ENCODE data around the gene PAX2.

The PAX2 gene

DNA sequence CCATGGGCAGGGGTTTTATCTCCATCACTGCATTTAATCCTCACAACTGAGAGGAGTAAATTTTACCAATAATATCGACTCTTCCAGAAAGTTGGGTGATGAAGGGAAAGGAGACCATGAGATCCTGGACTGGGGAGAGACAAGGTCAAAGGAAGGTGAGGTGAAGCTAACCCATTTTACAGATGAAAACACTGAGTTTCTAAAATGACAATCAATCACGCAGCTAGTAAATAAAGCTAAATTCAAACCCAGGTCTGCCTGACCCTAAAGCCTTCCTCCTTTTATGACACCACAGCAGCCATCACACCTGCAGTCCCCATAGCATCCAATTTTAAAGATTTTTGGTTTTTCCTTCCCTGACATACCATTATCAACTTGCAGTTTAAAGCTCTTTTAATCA, 103.4 kb downstream of the PAX2 start:
- no peak for DNase-seq (ENCODE audit: low spot score)

DNA sequence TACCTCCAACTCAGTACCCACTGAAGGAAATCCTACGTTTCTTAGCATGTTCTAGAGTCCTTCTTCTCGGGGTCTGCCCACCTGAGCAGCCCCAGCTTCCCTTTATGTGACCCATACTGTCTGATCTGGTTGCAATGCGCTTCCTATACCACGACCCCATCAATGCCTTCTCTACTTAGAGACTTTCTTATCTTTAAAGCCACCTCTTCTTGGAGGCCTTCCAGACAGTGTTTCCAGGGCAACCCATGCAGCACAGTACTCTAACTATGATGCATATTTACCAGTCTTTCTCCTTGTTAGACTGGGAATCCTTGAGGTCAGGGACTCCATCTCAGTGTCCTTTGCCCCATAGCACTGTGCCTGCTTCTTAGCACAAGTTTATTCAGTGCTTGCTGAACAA, 112.9 kb downstream of the PAX2 start:
- DNase-seq (ENCODE audit: low spot score) = no peak

DNA sequence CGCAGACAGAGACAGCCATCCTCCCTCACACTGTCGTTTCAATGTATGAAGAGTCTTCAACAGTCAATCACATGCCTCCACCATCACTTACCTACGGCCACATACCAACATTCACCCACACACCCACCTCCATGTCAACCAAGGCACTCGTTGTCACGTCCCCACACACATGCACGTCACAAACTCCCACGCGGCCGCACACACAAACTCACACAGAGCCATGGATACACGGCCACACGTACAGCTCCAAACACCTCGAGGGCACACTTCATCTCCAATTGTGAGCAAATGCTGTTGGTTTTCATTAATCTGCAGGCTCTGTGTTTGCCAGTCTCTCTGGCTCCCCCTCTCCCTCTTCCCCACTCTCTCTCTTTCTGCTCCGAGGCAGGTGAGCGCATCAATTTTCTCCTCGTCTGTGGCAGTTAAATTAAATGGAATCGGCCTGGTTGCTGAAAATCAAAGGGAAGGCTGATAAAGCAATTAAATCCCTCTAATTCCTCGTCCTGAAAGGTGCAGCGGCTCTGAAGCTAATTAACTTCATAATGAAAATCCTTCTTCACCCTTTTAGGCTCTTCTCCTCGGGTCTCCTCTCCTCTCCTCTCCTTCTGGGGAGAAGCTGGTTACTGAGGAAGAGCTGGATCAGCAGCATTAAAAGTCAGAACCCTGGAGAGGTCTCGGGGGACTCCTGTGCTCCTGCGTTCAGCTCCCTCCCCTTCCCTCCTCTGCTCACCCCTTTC, 113.5 kb downstream of the PAX2 start:
- peak; percentile 41 for DNase-seq (ENCODE audit: low spot score)

DNA sequence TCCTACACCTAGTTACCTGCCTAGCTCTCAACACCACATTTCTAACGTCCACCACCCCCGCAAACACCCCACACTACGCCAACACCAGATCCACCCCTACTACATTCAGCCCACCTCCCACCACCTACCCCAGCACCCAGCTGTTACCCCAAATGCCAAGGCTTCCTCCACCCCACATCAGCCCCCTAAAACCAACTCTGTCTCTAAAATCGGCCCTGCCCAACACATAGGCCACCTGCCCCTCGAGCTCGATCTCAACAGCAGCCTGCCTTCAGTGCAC, 114.0 kb downstream of the PAX2 start:
- no peak for DNase-seq (ENCODE audit: low spot score)

DNA sequence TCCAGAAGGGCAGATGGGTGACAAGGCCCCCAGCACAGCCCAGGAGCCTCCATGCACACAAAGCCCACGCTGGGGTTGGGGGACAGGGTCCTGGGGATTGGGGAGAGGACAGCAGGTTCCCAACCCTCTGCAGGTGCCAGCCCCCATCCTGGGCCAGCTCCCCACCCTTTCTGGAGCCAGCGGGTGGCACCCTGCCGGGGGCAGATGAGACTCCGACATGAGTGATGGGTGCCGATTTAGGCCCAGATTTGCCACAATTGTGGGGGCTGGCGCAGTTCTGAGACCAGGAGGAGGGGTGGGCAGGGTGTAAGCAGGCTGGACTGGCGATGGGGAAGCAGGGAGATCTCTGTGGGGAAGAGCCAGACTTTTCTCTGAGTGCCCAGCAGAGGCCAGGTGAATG, 118.1 kb downstream of the PAX2 start:
- DNase-seq (ENCODE audit: low spot score) = no peak

DNA sequence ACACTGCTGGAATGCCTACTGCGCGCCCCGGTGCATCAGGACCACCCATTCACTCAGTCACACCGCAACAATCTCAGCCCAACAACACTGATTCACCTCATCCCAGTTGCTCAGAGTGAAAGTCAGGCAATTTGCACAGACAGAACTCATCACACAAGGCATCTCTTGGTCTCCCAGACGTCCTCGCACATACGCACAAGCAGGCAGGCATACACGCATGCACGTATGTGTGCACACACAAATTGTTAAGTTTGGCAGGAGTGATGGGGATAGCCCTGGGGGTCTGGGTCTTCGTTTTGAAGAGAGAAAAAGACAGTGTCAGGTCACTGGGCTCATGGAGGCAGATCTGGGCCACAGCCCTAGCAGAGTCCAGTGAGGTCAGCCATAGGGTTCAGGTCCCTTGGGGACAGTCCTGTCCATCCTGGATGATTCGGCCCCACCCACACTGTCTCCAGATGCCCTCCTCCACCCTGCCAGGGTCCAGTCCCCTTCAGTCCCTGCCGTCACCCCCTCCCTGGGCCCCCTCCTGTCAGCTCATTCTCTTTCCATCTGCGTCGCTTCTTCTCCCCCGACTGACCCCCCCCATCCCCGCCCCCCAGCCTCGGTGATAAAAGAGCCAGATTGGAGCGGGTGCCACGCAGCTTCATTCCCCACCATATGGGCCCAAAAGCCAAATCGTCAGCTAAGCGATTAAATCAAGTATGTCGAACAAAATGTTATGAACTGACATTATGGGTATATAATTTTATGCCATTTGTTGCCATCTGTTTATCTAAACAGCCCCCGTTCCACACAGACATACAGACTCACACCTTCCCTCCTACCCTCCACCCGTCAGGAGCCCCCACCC, 118.9 kb downstream of the PAX2 start:
- no peak for DNase-seq (ENCODE audit: low spot score)

DNA sequence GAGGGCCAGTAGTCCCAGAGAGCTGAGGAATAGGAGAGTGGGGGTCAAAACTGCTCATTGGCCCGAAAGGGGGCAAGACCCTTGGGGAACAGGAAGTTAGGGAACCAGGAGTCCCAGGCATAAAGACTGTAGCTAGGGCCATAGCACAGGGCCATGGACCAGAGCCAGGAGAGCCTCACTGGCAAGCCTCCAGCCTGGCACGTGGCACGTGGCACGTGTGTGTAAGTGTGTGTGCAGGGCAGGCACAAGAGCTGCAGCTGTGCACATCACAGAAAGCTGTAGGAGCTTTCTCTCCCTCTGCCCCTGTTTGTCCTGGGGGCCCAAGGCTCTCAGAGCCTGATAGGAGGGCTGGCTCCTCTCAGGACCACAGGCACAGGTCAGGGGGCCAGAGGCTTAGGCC, 119.6 kb downstream of the PAX2 start:
- no peak for DNase-seq (ENCODE audit: low spot score)

DNA sequence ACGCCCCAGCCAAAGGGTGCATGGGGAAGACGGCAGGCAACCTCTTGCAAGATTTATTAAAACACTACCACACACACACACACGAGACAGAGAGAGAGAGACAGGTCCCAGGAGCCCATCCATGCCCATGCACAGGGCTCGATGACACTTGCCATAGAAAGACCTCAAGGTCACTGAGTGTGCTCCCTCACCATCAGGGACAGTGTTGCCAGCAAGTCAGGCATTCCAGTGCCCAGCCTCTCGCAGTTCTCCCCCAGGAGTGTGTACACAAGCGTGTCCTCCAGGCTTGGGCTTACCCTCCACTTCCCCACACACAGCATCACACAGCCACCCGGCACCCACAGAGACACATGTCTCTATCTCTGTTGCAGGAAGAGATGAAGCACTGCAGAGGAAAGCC, 120.6 kb downstream of the PAX2 start:
- no peak for DNase-seq (ENCODE audit: low spot score)

DNA sequence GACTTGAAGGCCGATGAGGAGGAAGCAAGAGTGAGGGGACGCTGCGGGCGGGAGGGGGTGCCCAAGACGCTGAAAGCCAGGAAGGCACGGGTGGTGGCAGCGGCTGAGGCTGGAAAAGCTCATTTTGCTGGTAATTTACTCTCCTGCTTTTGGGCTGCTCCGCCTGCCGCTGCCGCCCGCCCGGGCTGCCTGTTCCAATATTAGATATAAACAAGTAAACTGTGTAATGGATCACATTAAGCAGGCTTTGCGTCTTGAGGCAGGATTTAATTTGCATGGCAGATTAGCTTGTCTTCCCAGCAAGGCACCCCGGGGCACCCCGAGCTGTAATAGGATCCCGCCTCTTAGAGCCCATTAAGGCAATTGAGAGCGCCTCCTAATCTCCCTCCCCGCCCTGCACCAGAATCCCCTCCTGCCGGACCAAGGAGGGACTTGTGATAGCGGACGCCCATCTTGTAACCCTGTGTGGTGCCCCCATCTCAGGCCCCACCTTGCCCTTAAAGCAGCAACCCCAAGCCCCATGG, 121.3 kb downstream of the PAX2 start:
- DNase-seq (ENCODE audit: low spot score) = no peak

DNA sequence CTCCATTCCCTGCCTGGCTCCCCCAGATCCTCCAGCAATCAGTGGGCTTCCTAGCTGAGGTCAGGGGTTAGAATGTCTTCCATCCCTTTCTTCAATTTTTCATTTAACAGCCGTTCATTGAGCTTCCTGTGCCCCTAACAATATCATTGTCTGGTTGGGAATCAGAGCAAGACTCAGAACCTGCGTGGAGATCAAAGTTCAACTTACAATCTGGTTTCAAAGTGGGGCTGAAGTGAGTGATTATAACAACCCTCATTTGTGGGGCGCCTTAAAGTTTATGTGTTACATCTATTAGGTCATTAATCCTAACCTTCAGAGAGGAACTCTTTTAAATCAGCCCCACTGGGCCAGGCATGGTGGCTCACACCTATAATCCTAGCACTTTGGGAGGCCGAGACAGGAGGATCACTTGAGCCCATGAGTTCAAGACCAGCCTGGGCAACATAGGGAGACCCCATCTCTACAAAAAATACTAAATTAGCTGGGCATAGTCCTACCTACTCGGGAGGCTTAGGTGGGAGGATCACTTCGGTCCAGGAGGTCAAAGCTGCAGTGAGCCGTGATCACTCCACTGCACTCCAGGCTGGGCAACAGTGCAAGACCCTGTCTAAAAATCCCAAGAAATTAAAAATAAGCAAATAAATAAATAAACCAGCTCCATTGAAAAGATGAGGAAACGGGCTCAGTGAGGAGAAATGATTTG, 122.0 kb downstream of the PAX2 start:
- no peak for DNase-seq (ENCODE audit: low spot score)

DNA sequence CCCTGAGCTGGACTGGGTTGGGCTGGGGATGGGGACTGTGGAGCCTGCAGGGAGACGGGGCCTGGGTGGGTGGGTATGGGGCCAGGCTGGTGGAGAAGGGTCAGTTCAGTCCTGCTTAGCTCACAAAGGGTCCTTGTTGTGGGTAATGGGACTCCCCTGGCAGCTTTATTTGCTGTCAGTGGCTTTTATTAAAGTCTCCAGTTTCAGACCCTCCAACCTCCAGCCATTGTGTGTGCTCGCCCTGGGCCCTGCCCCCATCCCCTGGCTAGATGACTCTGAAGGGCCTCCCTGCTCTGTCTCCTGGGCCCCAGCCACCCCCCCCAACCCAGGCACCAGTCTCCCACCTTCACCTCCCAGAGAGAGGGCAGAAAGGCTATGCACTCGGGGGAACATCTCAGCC, 123.0 kb downstream of the PAX2 start:
- no peak for DNase-seq (ENCODE audit: low spot score)

DNA sequence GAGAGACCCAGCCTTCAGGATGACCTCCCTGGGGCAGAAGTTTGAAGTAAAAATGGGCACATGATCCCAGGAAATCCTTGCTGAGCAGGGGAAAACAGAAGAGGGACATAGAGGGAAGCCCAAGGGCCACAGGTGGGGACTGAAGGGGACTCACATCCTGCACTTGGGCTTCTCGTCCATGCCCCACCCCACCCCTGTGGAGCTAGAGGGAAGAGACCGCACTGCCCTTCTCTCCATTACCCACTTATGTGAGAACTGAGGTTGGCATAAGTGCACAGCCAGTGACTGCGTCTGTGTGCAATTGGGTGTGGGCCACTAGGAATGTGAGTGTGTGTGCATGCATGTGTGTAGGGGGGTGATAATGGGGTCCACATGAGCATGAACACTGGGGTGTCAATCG, 124.0 kb downstream of the PAX2 start:
- no peak for DNase-seq (ENCODE audit: low spot score)

DNA sequence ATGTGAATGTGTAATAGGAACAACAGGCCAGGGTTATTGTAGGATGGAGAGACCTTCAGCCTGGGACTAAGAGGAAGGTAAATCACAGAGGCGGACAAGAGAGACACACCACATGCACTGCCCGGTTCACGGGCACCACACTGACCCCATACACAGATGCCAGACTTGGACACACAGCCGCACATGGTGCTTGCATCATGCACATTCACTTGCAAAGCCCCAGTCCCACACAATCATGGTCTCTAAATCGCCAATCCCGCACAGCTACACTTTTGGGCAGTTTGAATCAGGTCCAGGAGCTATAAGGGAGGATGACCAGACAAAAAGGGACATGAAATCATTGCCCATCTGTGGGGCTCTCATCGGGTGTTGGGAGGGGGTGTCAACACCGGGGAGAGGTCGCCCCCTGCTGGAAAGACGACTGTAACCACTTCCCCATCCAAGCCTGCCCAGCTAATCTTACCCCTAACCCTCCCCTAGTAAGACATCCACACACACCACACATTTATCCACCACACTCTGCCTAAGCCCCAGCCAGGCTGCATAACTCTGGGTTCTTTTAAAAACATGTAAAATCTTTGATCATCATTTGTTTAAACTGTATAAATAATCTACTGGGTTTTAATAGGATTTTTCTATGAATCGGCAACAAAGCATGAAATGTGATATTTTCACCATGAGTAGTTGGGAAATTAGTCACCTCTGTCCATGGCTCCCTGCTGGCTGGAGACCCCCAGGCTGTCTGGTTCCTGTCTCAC, 126.8 kb downstream of the PAX2 start:
- no peak for DNase-seq (ENCODE audit: low spot score)

DNA sequence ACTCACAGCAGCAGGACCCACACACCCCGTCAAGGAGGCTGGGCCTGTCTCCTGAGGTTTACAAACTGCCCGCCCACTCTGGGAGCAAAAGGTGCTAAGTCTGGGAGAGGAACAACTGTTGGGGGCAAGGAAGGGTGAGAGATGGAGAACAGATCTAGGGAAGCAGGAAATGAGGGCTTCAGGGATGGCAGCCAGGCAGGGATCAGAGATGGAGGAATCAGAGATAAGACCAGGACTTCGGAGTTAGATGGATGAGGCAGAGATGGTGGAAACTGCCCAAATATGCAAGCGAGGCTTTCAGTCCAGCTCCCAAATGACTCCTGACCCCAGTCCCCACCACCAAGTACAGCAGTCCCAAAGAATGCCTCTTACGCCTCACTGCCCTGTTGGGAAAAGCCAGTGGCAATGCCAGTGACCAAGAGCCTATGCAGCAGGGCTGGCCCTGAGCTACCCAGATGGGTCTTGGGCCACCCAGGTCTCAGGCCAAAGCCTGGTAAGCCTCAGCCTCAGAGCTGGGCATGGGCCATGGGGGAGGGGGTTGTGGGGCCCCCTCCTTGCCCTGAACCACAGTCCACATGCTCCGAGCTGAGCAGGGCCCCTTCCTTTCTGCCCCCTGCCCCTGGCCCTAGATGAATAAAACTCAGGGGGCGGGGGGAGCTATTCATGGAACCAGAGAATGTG, 127.9 kb downstream of the PAX2 start:
- no peak for DNase-seq (ENCODE audit: low spot score)

DNA sequence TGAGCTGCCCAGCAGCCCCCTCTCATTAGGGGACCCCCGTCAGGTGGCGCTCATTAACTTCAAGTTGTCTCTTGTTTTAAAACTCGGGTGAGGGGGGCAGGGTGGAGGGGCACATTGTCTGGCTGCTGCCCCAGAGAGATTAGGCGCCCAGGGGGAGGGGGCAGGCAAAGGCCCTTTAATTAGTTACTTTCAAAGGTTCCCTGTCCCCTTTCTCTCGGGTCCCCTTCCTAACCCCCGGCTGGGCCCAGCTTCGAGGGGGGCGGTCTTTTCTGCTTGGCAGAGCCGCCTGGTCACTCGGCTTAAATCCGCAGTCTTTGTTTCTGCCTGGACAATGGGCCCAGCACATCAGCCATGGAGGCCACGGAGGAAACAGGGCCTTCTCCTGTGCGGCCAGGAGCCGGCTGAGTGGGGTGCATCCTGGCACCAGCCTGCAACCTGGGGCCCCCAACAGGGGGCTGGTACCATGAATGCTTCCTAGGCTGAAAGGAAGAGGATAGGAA, 128.5 kb downstream of the PAX2 start:
- DNase-seq (ENCODE audit: low spot score) = no peak

DNA sequence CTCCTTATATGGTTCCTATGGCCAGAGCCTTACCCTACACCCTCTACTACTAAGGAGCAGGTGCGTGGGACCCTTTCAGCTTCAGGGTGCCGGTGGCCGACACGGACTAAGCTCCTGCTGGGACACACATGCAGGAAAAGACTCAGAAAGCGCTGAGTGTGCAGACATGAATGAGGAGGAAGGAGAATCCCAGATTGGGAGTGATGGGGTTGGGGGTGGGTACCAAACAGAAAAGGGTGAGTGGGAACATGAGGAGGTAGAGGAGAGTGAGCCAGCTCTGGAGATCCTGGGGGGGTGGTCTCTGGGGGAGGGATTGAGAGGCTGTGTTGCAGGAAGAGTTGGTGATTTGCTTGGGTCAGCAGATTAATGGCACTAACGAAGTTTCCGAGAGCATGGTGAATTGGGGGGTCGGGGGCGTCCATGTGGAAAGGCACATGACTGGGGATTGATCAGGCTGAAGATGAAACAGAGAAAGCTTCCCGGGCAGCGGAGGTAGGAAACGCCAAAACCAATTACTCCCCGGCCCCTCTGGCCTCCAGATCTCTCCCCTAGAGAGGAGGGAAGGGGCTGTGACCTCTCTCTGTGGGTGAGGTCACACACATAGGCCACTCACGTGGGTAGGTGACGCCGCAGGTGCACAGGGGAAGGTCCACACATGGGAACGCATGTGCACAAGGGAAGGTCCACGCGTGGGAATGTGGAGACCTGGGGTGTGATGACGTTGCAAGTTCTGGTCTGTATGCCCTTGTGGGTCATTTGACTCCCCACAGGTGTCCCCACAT, 129.5 kb downstream of the PAX2 start:
- no peak for DNase-seq (ENCODE audit: low spot score)

DNA sequence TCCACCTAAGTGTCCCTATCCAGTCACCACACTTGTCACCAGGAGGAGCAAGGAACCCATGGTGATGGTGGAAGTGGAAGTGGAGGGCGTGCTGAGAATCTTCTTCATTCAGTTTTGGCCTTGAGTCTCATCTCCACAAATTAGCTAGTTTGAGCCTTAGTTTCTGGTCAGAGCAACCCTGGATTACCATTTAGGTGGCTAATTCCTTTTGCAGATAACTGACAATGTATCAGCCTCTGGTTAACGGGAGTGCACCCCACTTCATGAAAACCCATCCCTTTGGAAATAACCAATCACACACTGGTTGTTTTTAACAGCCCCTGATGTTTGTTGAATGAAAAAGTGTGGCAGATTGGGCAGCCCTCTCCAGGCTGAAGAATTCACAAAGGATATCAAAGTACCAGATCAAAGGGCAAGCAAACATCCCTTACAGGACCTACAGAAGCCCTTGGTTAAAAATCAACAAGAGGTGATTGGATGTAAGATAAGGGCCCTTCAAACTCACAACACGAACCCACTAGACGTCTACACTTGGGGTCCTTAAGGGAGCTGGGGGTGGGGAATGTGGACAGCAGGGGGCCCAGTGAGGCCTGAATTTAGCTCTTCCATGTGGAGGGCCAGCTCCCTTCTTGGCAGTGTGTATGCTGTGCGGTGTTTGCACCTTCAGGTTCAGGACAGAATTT, 130.2 kb downstream of the PAX2 start:
- no peak for DNase-seq (ENCODE audit: low spot score)

DNA sequence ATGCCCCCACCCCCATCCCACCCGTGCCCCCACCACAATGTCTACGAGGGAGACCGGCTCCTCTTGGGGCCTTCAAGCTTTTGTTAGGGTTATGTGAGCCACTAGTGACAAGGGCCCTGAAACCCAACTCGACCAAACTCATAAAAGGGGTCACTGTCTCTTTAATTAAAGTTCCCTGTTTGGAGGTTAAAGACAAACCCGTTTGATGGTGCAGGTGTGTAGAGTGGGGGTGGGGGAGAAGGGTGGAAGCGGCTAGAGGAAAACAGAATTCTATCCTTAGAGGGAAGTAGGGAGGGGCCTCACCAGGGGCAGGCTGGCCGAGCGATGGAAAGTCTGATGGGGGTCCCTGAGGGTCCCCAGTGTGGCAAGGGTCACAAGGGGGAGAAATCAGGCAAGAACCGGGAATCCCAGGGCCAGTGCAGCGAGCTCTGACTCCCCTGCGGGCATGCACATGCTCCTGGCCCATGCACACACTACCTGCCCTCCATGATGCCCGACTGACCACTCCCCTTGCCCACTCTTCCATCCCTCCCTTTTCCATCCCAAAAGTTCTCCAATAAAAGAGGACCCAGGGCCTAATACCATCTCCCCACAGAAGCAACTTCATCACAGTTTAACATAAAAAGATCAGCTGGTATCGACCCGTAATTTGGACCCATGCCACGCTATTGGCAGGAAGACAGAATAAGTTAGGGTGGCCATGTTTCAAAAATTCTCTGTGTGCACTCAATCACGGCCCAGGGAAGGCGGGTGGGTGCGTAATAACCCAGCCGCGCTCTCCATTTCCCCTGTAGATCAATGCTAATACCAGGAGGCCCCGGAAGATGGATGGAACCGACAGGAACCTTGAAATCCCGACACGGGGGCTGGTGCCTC, 131.4 kb downstream of the PAX2 start:
- DNase-seq (ENCODE audit: low spot score) = no peak

DNA sequence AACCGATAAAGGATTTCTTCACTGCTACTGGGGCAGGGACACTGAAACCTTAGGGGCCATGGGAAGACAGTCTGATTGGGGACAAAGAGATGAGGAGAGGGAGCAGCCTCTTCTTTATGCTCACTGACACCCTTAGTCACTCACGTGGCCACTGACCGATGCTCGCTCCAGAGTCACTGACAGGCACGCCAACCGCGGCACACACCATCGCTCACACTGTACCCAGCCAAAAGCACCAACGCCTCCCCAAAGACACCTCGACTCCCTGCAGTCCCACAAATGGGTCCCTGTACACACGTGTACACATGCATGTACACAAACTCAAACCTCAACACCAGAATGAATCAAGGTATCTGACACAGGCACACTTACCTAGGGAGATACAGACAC, 132.1 kb downstream of the PAX2 start:
- no peak for DNase-seq (ENCODE audit: low spot score)

Measured in putamen (tissue), 1 donor.